SK-N-SH (cell line): ENCODE data around the gene SLC7A6. TPM values are rescaled to one million over a fixed set of nuclear protein-coding genes. Genes with fewer than 3 reads are reported as not detected.

Experiments used
- CTCF ChIA-PET: fragments of 300-600, 350-600 bp; formaldehyde crosslinking; extraction: SDS; loops from one replicate; lab custom pipeline; 2021; lab: Yijun Ruan, JAX
- POLR2A ChIA-PET: fragments of 350-600 bp; sonication (Branson Sonifier 250); formaldehyde crosslinking; extraction: SDS; loops from one replicate; lab custom pipeline; 2020; ENCODE audit warnings: antibody characterized with exemption, inconsistent platforms; lab: Yijun Ruan, JAX
- DNase-seq: peaks from one replicate; pipeline ENCODE4 v3.0.0; 2012
- H2AFZ ChIP-seq: fragments of 200-600 bp; sonication (generic); 2 replicates; pipeline ENCODE4 v1.8.1; 2016; ENCODE audit warnings: antibody characterized with exemption, mild to moderate bottlenecking, low read depth
- H3F3A ChIP-seq: fragments of 200-600 bp; sonication (generic); replicated peaks from 2 replicates; pipeline ENCODE3; 2016; ENCODE audit warnings: antibody characterized with exemption, mild to moderate bottlenecking; ENCODE audit not compliant: insufficient read depth
- H3K27ac ChIP-seq, 2 experiments: fragments of 200-500 bp in 1 of 2; fragments of 200-600 bp in 1 of 2; sonication (Bioruptor generic) in 1 of 2; sonication (generic), shearing (Covaris generic) in 1 of 2; 2 replicates each; pipeline versions ENCODE4 v1.5.1 to v1.6.1; 2014 to 2016; ENCODE audit warnings: low read depth in 2 of 2, inconsistent platforms in 1 of 2, low read length in 1 of 2, mild to moderate bottlenecking in 1 of 2, mixed read lengths in 1 of 2
- H3K27me3 ChIP-seq: fragments of 200-600 bp; sonication (generic), shearing (Covaris generic); 2 replicates; pipeline ENCODE4 v1.6.1; 2016; ENCODE audit warnings: mixed run types; ENCODE audit not compliant: insufficient read depth
- H3K36me3 ChIP-seq, 2 experiments: fragments of 200-500 bp in 1 of 2; fragments of 200-600 bp in 1 of 2; sonication (Bioruptor generic) in 1 of 2; sonication (generic) in 1 of 2; replicated peaks in 1 of 2; 2 replicates each; pipeline versions ENCODE3 to v1.5.1; 2014 to 2016; ENCODE audit warnings: low read length in 1 of 2, mild to moderate bottlenecking in 1 of 2; ENCODE audit not compliant: insufficient read depth in 2 of 2, control insufficient read depth in 1 of 2
- H3K4me1 ChIP-seq, 2 experiments: fragments of 200-500 bp in 1 of 2; fragments of 200-600 bp in 1 of 2; sonication (Bioruptor generic) in 1 of 2; sonication (generic), shearing (Covaris generic) in 1 of 2; 2 replicates each; pipeline versions ENCODE4 v1.5.1 to v1.6.1; 2014 to 2016; ENCODE audit warnings: low read depth in 1 of 2, low read length in 1 of 2, mixed run types in 1 of 2; ENCODE audit not compliant: insufficient read depth in 2 of 2, control insufficient read depth in 1 of 2
- H3K4me2 ChIP-seq: fragments of 200-600 bp; sonication (generic), shearing (Covaris generic); 2 replicates; pipeline ENCODE4 v1.6.1; 2017; ENCODE audit warnings: mixed run types
- H3K4me3 ChIP-seq, 2 experiments: fragments of 200-500 bp in 1 of 2; fragments of 200-600 bp in 1 of 2; sonication (Bioruptor generic) in 1 of 2; sonication (generic), shearing (Covaris generic) in 1 of 2; 2 replicates each; pipeline versions ENCODE4 v1.5.1 to v1.8.1; 2014 to 2016; ENCODE audit warnings: low read depth in 2 of 2, inconsistent platforms in 1 of 2, low read length in 1 of 2, mild to moderate bottlenecking in 1 of 2, mixed read lengths in 1 of 2, moderate library complexity in 1 of 2
- H3K79me2 ChIP-seq: fragments of 200-600 bp; sonication (generic); 2 replicates; pipeline ENCODE4 v1.8.1; 2017; ENCODE audit warnings: mild to moderate bottlenecking; ENCODE audit not compliant: insufficient read depth
- H3K9ac ChIP-seq: fragments of 200-600 bp; sonication (generic); 2 replicates; pipeline ENCODE4 v1.6.1; 2017; ENCODE audit warnings: mixed run types
- H3K9me2 ChIP-seq: fragments of 200-600 bp; sonication (generic); 2 replicates; pipeline ENCODE4 v1.6.1; 2017; ENCODE audit warnings: mixed run types
- H3K9me3 ChIP-seq: fragments of 200-600 bp; sonication (generic); 2 replicates; pipeline ENCODE4 v1.6.1; 2017; ENCODE audit warnings: mixed run types, mild to moderate bottlenecking, moderate library complexity
- H4K20me1 ChIP-seq: fragments of 200-600 bp; sonication (generic); 2 replicates; pipeline ENCODE4 v1.6.1; 2017; ENCODE audit warnings: mild to moderate bottlenecking, mixed run types; ENCODE audit not compliant: insufficient read depth
- CHD2 ChIP-seq: fragments of 150-350 bp; IDR thresholded peaks from 2 replicates; pipeline ENCODE4 v1.6.1; 2018; ENCODE audit warnings: low read length; ENCODE audit not compliant: partially characterized antibody
- EP300 ChIP-seq, 2 experiments: IDR thresholded peaks; 2 replicates each; pipeline versions ENCODE4 v1.4.0 to v1.6.1; 2012; ENCODE audit warnings: borderline replicate concordance in 1 of 2, low read depth in 1 of 2, low read length in 1 of 2
- EZH2phosphoT487 ChIP-seq: fragments of 200-600 bp; sonication (generic); IDR thresholded peaks from 2 replicates; pipeline ENCODE4 v1.6.1; 2017; ENCODE audit warnings: low read depth, mixed run types, mild to moderate bottlenecking, antibody characterized with exemption, moderate library complexity, borderline replicate concordance
- FOXJ3 ChIP-seq: sonication (generic); formaldehyde crosslinking; IDR thresholded peaks from 2 replicates; pipeline ENCODE4 v1.5.1; 2020; ENCODE audit warnings: mild to moderate bottlenecking, missing genetic modification reagents
- GABPA ChIP-seq: IDR thresholded peaks from 2 replicates; pipeline ENCODE4 v1.4.0; 2012; ENCODE audit warnings: low read depth, mild to moderate bottlenecking
- JUND ChIP-seq: IDR thresholded peaks from 2 replicates; pipeline ENCODE4 v1.4.0; 2012
- MEF2A ChIP-seq: IDR thresholded peaks from 2 replicates; pipeline ENCODE4 v1.4.0; 2012; ENCODE audit warnings: low read depth, borderline replicate concordance
- NFIC ChIP-seq: IDR thresholded peaks from 2 replicates; pipeline ENCODE4 v1.4.0; 2012; ENCODE audit warnings: borderline replicate concordance
- POLR2AphosphoS5 ChIP-seq: IDR thresholded peaks from 2 replicates; pipeline ENCODE4 v1.6.1; 2012; ENCODE audit warnings: low read depth, low read length
- RAD21 ChIP-seq: IDR thresholded peaks from 2 replicates; pipeline ENCODE4 v1.6.1; 2012; ENCODE audit warnings: mild to moderate bottlenecking, low read length
- RXRA ChIP-seq: IDR thresholded peaks from 2 replicates; pipeline ENCODE4 v1.4.0; 2012; ENCODE audit warnings: low read depth, mild to moderate bottlenecking, borderline replicate concordance
- SIN3A ChIP-seq: IDR thresholded peaks from 2 replicates; pipeline ENCODE4 v1.6.1; 2012; ENCODE audit warnings: low read depth, mild to moderate bottlenecking, low read length, moderate library complexity, borderline replicate concordance
- TAF1 ChIP-seq: IDR thresholded peaks from 2 replicates; pipeline ENCODE4 v1.6.1; 2012; ENCODE audit warnings: low read depth, mild to moderate bottlenecking, low read length, moderate library complexity, borderline replicate concordance
- TEAD4 ChIP-seq: IDR thresholded peaks from 2 replicates; pipeline ENCODE4 v1.4.0; 2012; ENCODE audit warnings: mild to moderate bottlenecking, borderline replicate concordance; ENCODE audit not compliant: insufficient read depth
- WGBS: methylation state at CpG from one replicate; pipeline ENCODE4 v1.1.6; 2017; ENCODE audit warnings: low lambda C conversion rate; 5-methylcytosine and 5-hydroxymethylcytosine counted together
- polyA plus RNA-seq, 3 experiments: library from polyadenylated mRNA; depleted of rRNA; stranded (reverse); fragments of >200 nt; gene quantifications; 2 replicates each; pipeline ENCODE4 v1.2.3, GENCODE V29; 2012
- TF ChIP-seq, protein P1 (sequence below): IDR thresholded peaks from 2 replicates; pipeline ENCODE4 v1.4.0; 2012; ENCODE audit warnings: low read depth, borderline replicate concordance
- TF ChIP-seq, protein P2 (sequence below): fragments of 200-600 bp; sonication (generic); IDR thresholded peaks from 2 replicates; pipeline ENCODE4 v1.6.1; 2017; ENCODE audit warnings: antibody characterized with exemption, mild to moderate bottlenecking, moderate library complexity
- TF ChIP-seq, protein P3 (sequence below): IDR thresholded peaks from 2 replicates; pipeline ENCODE4; 2012
- TF ChIP-seq, protein P4 (sequence below): fragments of 150-350 bp; IDR thresholded peaks from 2 replicates; pipeline ENCODE4 v1.6.1; 2017; ENCODE audit warnings: antibody characterized with exemption, low read length, low read depth, borderline replicate concordance

Gene SLC7A6
- polyA plus RNA-seq, 1 of the 3 experiments (the other 2 are of a cell fraction): 19.0 TPM

DNA sequence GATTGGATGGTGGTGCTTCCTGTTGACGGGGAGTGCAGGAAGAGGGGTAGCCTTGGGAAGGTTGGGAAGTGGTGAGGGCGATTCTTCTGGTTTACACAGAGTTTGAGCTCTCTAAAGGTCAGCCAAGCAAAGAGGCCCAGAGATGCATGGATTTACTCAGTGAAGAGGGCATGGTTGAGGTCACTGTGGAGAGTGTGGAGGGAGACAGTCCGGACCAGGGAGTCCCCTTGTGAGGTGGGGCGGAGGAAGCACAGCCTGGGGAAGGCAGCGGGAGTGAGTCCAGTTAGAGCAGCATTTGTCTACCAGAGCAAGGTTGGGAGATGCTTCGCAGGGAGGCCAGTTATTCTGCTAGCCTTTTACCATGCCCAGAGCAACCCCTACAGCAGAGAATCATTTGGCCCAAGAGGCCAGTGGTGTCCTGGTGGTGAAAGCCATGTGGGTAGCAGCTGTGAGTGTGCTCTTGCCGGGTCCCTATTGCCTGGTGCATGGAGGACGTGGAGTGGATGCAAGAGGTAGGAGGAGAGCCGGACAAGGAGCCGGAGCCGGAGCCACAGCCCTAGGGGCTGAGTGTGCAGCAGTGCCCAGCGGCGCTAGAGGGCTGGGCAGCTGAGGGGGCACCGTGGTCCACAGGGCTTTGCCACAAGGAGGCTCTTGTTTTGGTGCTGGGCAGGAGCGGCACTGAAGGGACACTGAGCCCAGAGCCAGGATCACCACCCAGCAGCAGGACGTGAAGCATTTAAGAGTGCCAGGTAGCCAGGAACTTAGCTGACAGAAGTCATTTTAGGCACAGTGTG lies 74.2 kb downstream of the SLC7A6 start:
- CTCF ChIA-PET: interaction anchor here (0.6 to 20.3 kb wide), 6 partner anchors 9 to 94 kb away, joined by 3 to 355 read pairs (median 4); partner anchors contain the start of gene SLC7A6

DNA sequence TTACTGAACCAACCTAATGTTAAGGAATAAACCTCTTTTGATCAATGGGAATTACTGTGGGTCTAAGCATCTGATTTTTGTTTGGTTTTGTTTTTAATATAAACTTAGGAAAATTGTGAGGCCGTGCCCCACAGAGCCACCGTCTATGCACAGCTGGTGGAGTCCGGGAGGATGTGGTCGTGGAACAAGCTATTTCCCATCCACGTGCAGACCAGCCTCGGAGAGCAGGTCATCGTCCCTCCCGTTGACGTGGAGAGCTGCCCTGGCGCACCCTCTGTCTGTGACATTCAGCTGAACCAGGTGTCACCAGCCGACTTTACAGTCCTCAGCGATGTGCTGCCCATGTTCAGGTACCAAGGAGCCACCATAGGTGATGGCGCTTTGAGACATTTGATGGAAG lies 74.9 kb downstream of the SLC7A6 start:
- WGBS: 97% methylated on average over 13 of the region's 13 CpGs
- CTCF ChIA-PET: interaction anchor here (2.1 to 20.3 kb wide), 2 partner anchors 11 to 75 kb away, joined by 11 to 355 read pairs; partner anchors contain the start of gene SLC7A6
- Histone ChIP-seq H3K9ac (no peak overlapping the region), H3K9me3 (no peaks in the 10 kb centered on the region), H4K20me1 (no peaks in the 10 kb centered on the region), H3F3A (no peaks in the 10 kb centered on the region), H3K4me1 (no peaks in the 10 kb centered on the region), H3K27ac (no peak overlapping the region), H3K27me3 (no peaks in the 10 kb centered on the region), H3K9me2 (no peaks in the 10 kb centered on the region), H3K36me3 (peaks cover 23 to 44% of the 10 kb centered on the region in 2 experiments), H3K4me2 (no peak overlapping the region), H3K4me3 (no peak overlapping the region), H3K79me2 (no peaks in the 10 kb centered on the region), H2AFZ (no peak overlapping the region)
- POLR2A ChIA-PET: no interaction called here
- DNase-seq: no peak
- TF ChIP-seq EZH2phosphoT487: no peak
- no peak for TF ChIP-seq NFIC
- TF ChIP-seq RXRA: no peak
- TF ChIP-seq RAD21: no peak
- TF ChIP-seq, protein P1, sequence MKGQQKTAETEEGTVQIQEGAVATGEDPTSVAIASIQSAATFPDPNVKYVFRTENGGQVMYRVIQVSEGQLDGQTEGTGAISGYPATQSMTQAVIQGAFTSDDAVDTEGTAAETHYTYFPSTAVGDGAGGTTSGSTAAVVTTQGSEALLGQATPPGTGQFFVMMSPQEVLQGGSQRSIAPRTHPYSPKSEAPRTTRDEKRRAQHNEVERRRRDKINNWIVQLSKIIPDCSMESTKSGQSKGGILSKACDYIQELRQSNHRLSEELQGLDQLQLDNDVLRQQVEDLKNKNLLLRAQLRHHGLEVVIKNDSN: no peak
- TF ChIP-seq, protein P2, sequence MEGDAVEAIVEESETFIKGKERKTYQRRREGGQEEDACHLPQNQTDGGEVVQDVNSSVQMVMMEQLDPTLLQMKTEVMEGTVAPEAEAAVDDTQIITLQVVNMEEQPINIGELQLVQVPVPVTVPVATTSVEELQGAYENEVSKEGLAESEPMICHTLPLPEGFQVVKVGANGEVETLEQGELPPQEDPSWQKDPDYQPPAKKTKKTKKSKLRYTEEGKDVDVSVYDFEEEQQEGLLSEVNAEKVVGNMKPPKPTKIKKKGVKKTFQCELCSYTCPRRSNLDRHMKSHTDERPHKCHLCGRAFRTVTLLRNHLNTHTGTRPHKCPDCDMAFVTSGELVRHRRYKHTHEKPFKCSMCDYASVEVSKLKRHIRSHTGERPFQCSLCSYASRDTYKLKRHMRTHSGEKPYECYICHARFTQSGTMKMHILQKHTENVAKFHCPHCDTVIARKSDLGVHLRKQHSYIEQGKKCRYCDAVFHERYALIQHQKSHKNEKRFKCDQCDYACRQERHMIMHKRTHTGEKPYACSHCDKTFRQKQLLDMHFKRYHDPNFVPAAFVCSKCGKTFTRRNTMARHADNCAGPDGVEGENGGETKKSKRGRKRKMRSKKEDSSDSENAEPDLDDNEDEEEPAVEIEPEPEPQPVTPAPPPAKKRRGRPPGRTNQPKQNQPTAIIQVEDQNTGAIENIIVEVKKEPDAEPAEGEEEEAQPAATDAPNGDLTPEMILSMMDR: no peak
- no peak for TF ChIP-seq TEAD4

More for the DNA sequence above, 74.2 kb downstream of the SLC7A6 start:
- Histone ChIP-seq H4K20me1 (no peaks in the 10 kb centered on the region), H3K9me3 (no peaks in the 10 kb centered on the region), H3K4me1 (no peaks in the 10 kb centered on the region), H2AFZ (no peak overlapping the region), H3F3A (no peaks in the 10 kb centered on the region), H3K36me3 (peaks cover 27 to 40% of the 10 kb centered on the region in 2 experiments), H3K4me3 (no peak overlapping the region), H3K27ac (no peak overlapping the region), H3K9ac (no peak overlapping the region), H3K4me2 (no peak overlapping the region), H3K9me2 (no peaks in the 10 kb centered on the region), H3K27me3 (no peaks in the 10 kb centered on the region), H3K79me2 (no peaks in the 10 kb centered on the region)
- POLR2A ChIA-PET: interaction anchor here (1.0 kb wide), 1 partner anchor 35 kb away, joined by 3 read pairs; no protein-coding TSS in a partner anchor
- 94% methylated on average over 15 of the region's 16 CpGs for WGBS
- TF ChIP-seq EZH2phosphoT487 (no peak), FOXJ3 (no peak), SIN3A (no peak), TAF1 (no peak), EP300 (IDR thresholded peaks at IDR 0.05; ENCODE audit: borderline replicate concordance in 1 of 2, low read depth in 1 of 2, low read length in 1 of 2) (no peak), POLR2AphosphoS5 (no peak), MEF2A (no peak), JUND (no peak), RXRA (no peak), CHD2 (no peak), GABPA (no peak)
- TF ChIP-seq, protein P3, sequence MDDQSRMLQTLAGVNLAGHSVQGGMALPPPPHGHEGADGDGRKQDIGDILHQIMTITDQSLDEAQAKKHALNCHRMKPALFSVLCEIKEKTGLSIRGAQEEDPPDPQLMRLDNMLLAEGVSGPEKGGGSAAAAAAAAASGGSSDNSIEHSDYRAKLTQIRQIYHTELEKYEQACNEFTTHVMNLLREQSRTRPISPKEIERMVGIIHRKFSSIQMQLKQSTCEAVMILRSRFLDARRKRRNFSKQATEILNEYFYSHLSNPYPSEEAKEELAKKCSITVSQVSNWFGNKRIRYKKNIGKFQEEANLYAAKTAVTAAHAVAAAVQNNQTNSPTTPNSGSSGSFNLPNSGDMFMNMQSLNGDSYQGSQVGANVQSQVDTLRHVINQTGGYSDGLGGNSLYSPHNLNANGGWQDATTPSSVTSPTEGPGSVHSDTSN: no peak
- TF ChIP-seq, protein P4, sequence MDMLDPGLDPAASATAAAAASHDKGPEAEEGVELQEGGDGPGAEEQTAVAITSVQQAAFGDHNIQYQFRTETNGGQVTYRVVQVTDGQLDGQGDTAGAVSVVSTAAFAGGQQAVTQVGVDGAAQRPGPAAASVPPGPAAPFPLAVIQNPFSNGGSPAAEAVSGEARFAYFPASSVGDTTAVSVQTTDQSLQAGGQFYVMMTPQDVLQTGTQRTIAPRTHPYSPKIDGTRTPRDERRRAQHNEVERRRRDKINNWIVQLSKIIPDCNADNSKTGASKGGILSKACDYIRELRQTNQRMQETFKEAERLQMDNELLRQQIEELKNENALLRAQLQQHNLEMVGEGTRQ: no peak
- DNase-seq: no peak
